Activated T-cell treated with anti-CD3 and anti-CD28 coated beads for 24 hours (primary cell): ENCODE data around the gene ARHGAP27.

Experiments
- DNase-seq: peaks from one replicate; pipeline ENCODE4 v3.0.0-alpha.2; 2020; ENCODE audit warnings: low read depth

ARHGAP27 gene

GRCh38 chr17:45430738-45431530 lies 1.7 kb downstream of the ARHGAP27 start:
- no peak for DNase-seq

- no peak for DNase-seq
These were observed 2.5 kb downstream of the ARHGAP27 start for GRCh38 chr17:45430006-45430737.

- DNase-seq, result no peak
These were observed 3.2 kb downstream of the ARHGAP27 start for GRCh38 chr17:45429339-45430005.

- no peak for DNase-seq
These were observed 3.7 kb downstream of the ARHGAP27 start for GRCh38 chr17:45428931-45429338.

- DNase-seq, result peak; percentile 73
These were observed 4.5 kb downstream of the ARHGAP27 start for GRCh38 chr17:45428050-45428617.

DNA sequence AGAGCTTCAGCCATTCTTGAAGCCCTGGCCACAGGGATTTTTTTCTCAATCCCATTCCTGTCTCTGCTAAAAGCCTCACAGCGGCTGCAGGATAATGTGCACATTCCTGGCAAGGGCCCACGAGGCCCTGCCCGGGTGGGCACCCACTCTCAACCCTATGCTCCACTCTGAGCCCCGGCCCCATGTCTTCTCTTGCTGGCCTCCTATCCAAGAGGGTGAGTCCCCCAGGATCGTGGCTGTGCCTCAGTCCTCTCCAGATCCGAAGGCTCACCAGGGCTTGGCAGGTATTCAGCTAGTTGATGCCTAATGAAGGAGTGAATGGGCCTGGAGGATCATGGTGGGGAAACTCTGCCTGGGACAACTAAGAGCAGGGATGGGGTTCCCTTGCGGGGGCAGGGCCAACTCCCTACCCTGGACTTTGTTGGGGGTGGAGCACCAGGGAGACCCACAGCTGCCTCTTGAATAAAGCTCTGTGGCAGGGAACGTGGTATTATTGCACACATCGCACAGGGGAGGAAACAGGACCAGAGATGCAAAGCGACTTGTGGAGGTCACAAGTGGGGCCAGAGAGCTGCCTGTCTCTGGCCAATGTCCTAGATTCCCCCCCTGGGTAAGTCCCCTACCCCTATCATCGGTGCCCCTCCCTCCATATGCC lies 5.4 kb downstream of the ARHGAP27 start:
- no peak for DNase-seq

DNA sequence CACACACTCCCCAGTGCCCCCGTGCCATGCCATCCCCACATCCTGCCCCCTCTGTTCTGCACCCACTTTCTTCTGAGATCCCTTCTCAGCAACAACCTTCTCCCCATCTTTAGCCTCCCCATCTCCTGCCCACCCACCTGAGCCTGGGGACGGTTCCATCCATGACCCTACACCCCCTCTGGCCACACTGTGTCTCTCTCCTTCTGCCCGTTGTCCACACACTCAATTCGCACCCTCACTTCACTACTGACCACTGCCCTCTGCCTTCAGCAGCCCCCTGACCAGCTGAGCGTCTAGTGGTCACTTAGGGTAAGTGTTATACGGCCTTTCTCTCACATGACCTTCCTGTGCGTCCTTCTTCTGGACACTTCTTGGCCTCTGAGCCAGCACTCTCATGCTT lies 6.1 kb downstream of the ARHGAP27 start:
- no peak for DNase-seq

DNA sequence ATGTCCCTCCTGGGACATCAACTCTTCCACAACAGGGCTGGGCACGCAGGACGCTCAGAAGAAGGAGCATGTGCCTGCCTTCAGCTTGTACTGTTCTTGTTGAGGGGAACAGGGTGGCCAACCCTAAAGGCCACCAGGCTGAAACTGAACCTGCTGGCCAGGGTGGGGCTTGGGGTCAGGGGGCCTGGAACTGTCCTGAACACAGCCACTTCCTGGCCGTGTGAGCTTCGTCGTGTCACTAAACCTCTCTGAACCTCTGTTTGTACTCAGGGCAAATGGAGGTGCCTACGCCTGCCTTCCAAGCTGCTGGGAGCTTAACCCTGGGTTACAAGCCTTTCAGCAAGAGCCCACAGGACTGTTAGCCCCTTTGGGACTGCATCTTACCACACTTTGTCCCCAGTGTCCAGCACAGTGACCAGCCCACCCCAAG lies 6.7 kb downstream of the ARHGAP27 start:
- no peak for DNase-seq

DNA sequence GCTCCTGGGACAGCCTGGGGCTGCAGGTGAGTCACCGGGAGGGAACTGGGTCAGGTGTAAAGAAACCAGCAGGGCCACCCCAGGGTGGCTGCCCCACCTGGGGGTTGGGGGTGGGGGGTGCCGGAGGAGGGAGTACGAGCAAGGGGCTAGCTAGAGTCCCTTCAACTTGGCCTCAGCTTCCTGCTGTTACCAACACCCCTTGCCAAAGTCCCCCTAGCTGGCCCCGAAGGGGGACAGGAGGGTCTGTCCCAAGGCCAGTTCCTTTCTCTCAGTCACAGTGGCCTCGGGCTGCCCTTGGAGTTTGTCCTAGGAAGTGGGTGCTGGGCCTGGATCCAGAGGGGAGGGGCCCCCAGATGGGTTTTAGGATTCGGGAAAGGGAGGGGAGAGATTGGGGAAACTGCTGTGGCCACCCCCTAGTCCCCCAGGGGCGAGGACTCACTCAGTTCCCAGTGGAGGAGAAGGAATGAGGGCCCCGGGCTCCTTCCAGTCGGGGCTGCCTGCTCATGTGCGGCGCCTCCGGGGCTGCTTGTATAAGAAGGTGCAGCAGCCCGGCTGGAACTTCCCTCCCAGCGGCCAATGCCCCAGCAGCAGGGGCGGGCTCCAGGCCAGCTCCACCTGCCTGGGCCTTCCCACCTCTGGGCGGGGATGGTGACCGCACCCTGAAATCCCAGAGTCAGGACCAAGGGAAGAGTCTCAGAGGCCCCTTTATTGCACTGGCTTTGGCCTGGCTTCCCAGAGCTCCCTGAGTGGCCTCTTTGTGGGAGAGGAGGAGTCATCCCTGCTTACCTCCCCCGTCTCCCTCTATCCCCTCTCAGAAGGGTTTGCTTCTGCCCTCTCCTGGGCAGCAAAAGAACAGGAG lies 7.3 kb downstream of the ARHGAP27 start:
- no peak for DNase-seq

DNA sequence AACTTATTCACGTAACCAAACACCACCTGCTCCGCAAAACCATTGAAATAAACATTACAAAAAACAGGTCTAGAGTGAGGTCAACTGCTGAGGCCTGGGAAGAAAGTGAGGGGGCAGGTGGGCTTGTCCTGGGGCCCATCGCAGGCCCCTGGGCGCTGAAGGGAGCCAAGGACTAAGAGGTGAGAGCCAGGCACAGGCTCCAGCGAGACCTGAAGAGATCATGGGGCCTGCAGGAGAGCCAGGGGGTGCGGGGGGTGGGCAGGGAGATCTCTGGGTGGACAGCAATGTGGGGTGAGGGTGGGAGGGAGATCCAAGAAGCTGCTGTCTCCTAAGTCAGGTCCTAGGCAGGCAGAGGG lies 7.9 kb downstream of the ARHGAP27 start:
- no peak for DNase-seq

DNA sequence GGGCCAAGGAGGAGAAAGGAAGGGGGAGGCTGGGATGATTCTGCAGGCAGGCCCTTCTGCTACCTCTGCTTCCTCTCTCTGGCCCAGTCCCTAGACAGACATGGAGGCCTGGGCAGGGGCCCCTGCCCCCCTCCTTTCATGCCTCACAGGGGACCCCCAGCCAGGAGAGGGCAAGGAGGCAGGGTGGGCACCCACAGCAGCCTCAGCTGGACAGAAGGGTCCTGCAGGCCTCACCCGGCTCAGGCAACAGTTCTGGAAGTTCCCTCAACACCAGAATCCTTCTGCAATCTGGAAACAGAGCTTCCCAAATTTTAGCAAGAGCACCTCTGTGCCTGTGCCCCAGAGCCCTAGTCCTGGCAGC lies 8.7 kb downstream of the ARHGAP27 start:
- DNase-seq, result no peak

- no peak for DNase-seq
These were observed 9.2 kb downstream of the ARHGAP27 start for GRCh38 chr17:45423304-45423974.

- no peak for DNase-seq
These were observed 17.4 kb downstream of the ARHGAP27 start for GRCh38 chr17:45414990-45415881.

DNA sequence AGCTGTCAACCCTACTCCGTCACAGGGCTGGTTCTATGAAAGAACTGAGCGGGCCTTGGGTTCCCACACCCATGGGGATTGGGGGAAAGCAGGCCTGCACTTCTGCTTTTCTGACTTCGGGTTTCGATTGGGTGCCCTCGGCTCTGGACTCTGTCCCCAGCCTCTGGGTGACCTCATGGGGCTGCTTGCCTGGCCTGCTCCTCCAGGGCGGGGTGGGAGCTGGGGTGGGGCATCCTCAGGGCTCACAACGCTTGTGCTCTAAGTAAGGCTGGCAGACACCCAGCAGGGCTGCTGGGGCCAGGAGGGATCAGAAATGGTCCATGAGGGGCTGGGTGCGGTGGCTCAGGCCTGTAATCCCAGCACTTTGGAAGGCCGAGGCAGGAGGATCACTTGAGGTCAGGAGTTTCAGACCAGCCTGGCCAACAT lies 19.2 kb downstream of the ARHGAP27 start:
- no peak for DNase-seq

DNA sequence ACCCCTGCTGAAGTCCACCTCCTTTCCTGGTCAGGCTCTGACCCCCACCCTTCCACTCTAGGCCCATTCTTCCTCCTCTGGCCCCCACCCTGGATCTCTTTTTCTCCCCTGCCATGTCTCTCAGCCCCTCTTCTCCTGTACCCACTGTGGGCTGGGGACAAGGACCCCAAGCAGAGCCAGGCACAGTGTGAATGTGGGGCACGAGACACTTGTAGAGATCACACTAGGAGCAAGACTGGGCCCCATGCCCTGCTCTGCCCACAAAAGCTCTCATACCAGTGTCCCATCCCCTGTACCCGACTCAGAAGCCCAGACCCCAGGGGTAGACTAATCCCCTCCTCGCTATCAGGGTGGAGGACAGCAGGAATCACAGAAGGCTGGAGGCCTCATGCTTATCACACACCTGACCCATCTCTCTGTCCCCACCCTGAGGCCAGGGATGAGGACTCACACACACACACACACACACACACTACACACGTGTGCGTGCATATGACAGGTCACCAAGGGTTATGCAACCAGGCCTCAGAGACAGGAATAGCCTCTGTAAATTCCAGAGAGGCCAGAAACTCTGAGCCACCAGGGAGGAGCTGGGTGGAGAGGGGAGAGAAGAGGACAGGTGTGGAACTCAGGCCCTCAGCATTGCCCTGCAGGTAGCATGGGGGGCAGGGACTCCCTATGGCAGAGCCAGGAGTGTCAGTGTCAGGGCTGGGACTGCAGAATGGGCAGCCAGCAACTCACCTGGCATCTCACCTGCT lies 21.1 kb downstream of the ARHGAP27 start:
- DNase-seq, result no peak

- peak; percentile 48 for DNase-seq
These were observed 22.3 kb downstream of the ARHGAP27 start for GRCh38 chr17:45410144-45411091.

DNA sequence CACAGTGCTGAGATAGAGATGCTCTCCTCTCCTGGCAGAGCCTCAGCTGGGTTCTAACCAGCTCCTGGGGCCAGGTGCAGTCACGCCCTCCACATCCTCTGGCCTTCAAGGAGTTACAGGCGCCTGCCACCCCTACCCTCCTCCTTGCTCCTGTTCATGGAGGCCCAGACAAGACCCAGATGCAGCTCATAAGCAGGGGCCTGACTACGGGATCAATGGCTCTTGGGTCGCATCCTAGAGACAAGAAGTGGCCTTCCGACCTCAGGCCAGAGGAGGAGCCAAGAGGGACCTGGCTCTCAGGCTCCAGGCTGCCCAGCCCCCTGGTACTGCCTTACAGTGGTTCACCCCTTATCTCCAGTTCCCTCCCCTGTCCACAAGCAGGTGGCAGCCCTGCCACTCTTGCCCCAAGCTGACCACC lies 23.0 kb downstream of the ARHGAP27 start:
- no peak for DNase-seq
